WTC11 (cell line): ENCODE measurements around the gene TRIM26. TPM values are rescaled to one million over a fixed set of nuclear protein-coding genes. Genes with fewer than 3 reads are reported as not detected.

Experiments
- ATAC-seq: fragments of 200-7000 bp; cut with Tn5 transposase; 2 replicates; pipeline ENCODE4 v1.10.0; 2021; ENCODE audit warnings: mild to moderate bottlenecking, moderate library complexity
- CTCF ChIA-PET: fragments of 300-600 bp; sonication (Branson Sonifier 250); formaldehyde crosslinking; loops from one replicate; lab custom pipeline; 2021; ENCODE audit warnings: antibody characterized with exemption; lab: Charles Lee
- POLR2A ChIA-PET: fragments of 350-600 bp; sonication (Branson Sonifier 250); formaldehyde crosslinking; loops from one replicate; lab custom pipeline; 2021; ENCODE audit warnings: antibody characterized with exemption; lab: Charles Lee
- DNase-seq: peaks from one replicate; pipeline ENCODE4 v3.0.0; 2021; ENCODE audit warnings: low spot score
- H3K27ac Mint-ChIP-seq: 2 replicates; pipeline ENCODE4 v1.8.0; 2021; ENCODE audit warnings: mixed read lengths
- H3K27me3 Mint-ChIP-seq: 2 replicates; pipeline ENCODE4 v1.8.0; 2021; ENCODE audit warnings: low read depth, mild to moderate bottlenecking, moderate library complexity, mixed read lengths
- H3K36me3 Mint-ChIP-seq: 2 replicates; pipeline ENCODE4 v1.8.0; 2021; ENCODE audit warnings: mixed read lengths
- H3K4me1 Mint-ChIP-seq: 2 replicates; pipeline ENCODE4 v1.8.0; 2022; ENCODE audit warnings: mixed read lengths
- H3K4me3 Mint-ChIP-seq: 2 replicates; pipeline ENCODE4 v1.8.0; 2021; ENCODE audit warnings: mild to moderate bottlenecking, moderate library complexity, mixed read lengths
- H3K9me3 Mint-ChIP-seq: 2 replicates; pipeline ENCODE4 v1.8.0; 2021; ENCODE audit warnings: mixed read lengths
- ARID4B ChIP-seq: sonication (generic); formaldehyde crosslinking; IDR thresholded peaks from 2 replicates; pipeline ENCODE4 v1.8.0; 2023; ENCODE audit warnings: missing genetic modification reagents, mild to moderate bottlenecking, borderline replicate concordance
- CTCF ChIP-seq: fragments of 200-600 bp; IDR thresholded peaks from 2 replicates; pipeline ENCODE4 v1.8.0; 2022; ENCODE audit warnings: antibody characterized with exemption
- E2F1 ChIP-seq: sonication (generic); formaldehyde crosslinking; IDR thresholded peaks from 2 replicates; pipeline ENCODE4 v1.8.0; 2022; ENCODE audit warnings: mild to moderate bottlenecking, missing genetic modification reagents
- FOXP4 ChIP-seq: sonication (generic); formaldehyde crosslinking; IDR thresholded peaks from 2 replicates; pipeline ENCODE4 v1.8.0; 2022; ENCODE audit warnings: mild to moderate bottlenecking, missing genetic modification reagents
- GABPB1 ChIP-seq: sonication (generic); formaldehyde crosslinking; IDR thresholded peaks from 2 replicates; pipeline ENCODE4 v1.8.1; 2023; ENCODE audit warnings: mild to moderate bottlenecking, missing genetic modification reagents
- IRF1 ChIP-seq: sonication (generic); formaldehyde crosslinking; IDR thresholded peaks from 2 replicates; pipeline ENCODE4 v1.8.0; 2023; ENCODE audit warnings: missing genetic modification reagents
- JUN ChIP-seq: sonication (generic); formaldehyde crosslinking; IDR thresholded peaks from 2 replicates; pipeline ENCODE4 v1.8.0; 2023; ENCODE audit warnings: mild to moderate bottlenecking, missing genetic modification reagents
- NFATC4 ChIP-seq: fragments of 250-450 bp; sonication (Bioruptor Pico); IDR thresholded peaks from 2 replicates; pipeline ENCODE4 v1.9.0; 2021; ENCODE audit warnings: mild to moderate bottlenecking
- PRRX2 ChIP-seq: fragments of 250-450 bp; sonication (Bioruptor Pico); IDR thresholded peaks from 2 replicates; pipeline ENCODE4 v1.8.0; 2021; ENCODE audit warnings: mild to moderate bottlenecking
- STAT6 ChIP-seq: sonication (generic); formaldehyde crosslinking; conservative IDR thresholded peaks from 2 replicates; pipeline ENCODE4 v1.8.1; 2023; ENCODE audit warnings: mild to moderate bottlenecking, low read depth, missing genetic modification reagents, moderate library complexity
- ZNF121 ChIP-seq: sonication (generic); formaldehyde crosslinking; IDR thresholded peaks from 2 replicates; pipeline ENCODE4 v1.8.0; 2023; ENCODE audit warnings: missing genetic modification reagents
- total RNA-seq: library from RNA; stranded (reverse); gene quantifications from 3 replicates; pipeline ENCODE4 v1.2.3, GENCODE V29; 2021

Gene TRIM26
- total RNA-seq, 1 experiment from 2014 or later, result 27.7 TPM

GRCh38 chr6:30213957-30214656 lies 901 bp upstream of the TRIM26 start (continued):
- TF ChIP-seq IRF1 (peak; percentile 72; the same call in 1 of the 2 replicates), ARID4B (peak; percentile 91), JUN (CRISPR knock-in tag) (no peak), ZNF121 (CRISPR knock-in tag) (peak; percentile 74; the same call in 1 of the 2 replicates), CTCF (no peak), STAT6 (CRISPR knock-in tag) (no peak), NFATC4 (CRISPR knock-in tag) (no peak)

GRCh38 chr6:30213667-30213956 lies 406 bp upstream of the TRIM26 start:
- ChIA-PET POLR2A (interaction anchor here (0.7 to 2.6 kb wide), 4 partner anchors 10 to 112 kb away, joined by 3 to 20 read pairs (median 4); partner anchors contain the start of gene TRIM39), CTCF (interaction anchor here (0.6 to 2.8 kb wide), 8 partner anchors 14 to 253 kb away, joined by 3 to 22 read pairs (median 4); no protein-coding TSS in a partner anchor)
- H3K27ac Mint-ChIP-seq, result peak overlapping the region; percentile 92
- H3K4me1 Mint-ChIP-seq, result peaks cover 41% of the 10 kb centered on the region
- no peak for DNase-seq
- peak overlapping the region; percentile 97 for H3K4me3 Mint-ChIP-seq
- H3K27me3 Mint-ChIP-seq, result peaks cover 21% of the 10 kb centered on the region
- H3K36me3 Mint-ChIP-seq, result no peaks in the 10 kb centered on the region; the same call in 1 of the 2 replicates
- no peak for ATAC-seq
- TF ChIP-seq IRF1, result peak; percentile 50; the same call in 1 of the 2 replicates
- TF ChIP-seq E2F1 (CRISPR knock-in tag), result no peak
- TF ChIP-seq PRRX2, result 0 out of 2 replicates have a peak, but pooled peaks have one; percentile 47
- no peaks in the 10 kb centered on the region for H3K9me3 Mint-ChIP-seq

- Mint-ChIP-seq H3K9me3 (no peaks in the 10 kb centered on the region), H3K4me1 (peaks cover 53% of the 10 kb centered on the region), H3K36me3 (no peaks in the 10 kb centered on the region; the same call in 1 of the 2 replicates), H3K27me3 (peaks cover 21% of the 10 kb centered on the region), H3K27ac (peak overlapping the region; percentile 99), H3K4me3 (peak overlapping the region; percentile 97)
- no peak for ATAC-seq
- DNase-seq, result no peak
- ChIA-PET POLR2A (no interaction called here), CTCF (interaction anchor here (2.8 kb wide), 1 partner anchor 109 kb away, joined by 22 read pairs; no protein-coding TSS in a partner anchor)
- TF ChIP-seq FOXP4 (CRISPR knock-in tag) (no peak), GABPB1 (CRISPR knock-in tag) (0 out of 2 replicates have a peak, but pooled peaks have one; percentile 17)
Measured at GRCh38 chr6:30211899-30212298, 1.3 kb downstream of the TRIM26 start.
